Breast epithelium (tissue), 4 donors: Measurements from ENCODE around the gene C9orf85. TPM values are rescaled to one million over a fixed set of nuclear protein-coding genes. Genes with fewer than 3 reads are reported as not detected.
"Not testable (repeated sequence)": the region's sequence is repeated elsewhere in the genome, so short reads cannot be mapped to it uniquely, and the experiment has no call there.

ENCODE experiments used
- DNase-seq, 2 donors: peaks; one replicate each; pipeline ENCODE4 v3.0.0-alpha.2; 2019; ENCODE audit warnings: low spot score in 2 of 2
- H3K27ac ChIP-seq, 2 donors: fragments of 200-600 bp; sonication (generic) in 1 of 2; one replicate each; pipeline ENCODE4 v1.5.1; 2016 to 2019; ENCODE audit warnings: mild to moderate bottlenecking in 1 of 2
- H3K27me3 ChIP-seq, 2 donors: fragments of 200-600 bp; sonication (generic) in 1 of 2; one replicate each; pipeline versions ENCODE4 v1.5.1 to v1.6.0; 2017 to 2019; ENCODE audit warnings: control low read depth in 1 of 2, mild to moderate bottlenecking in 1 of 2
- H3K36me3 ChIP-seq: fragments of 200-600 bp; one replicate; pipeline ENCODE4 v1.5.1; 2019
- H3K4me1 ChIP-seq, 2 donors: fragments of 200-600 bp; sonication (generic); one replicate each; pipeline ENCODE4 v1.5.1; 2016 to 2019; ENCODE audit warnings: control low read depth in 1 of 2
- H3K4me3 ChIP-seq, 3 donors: fragments of 200-600 bp; sonication (generic); 1 replicate in 2 of 3; 2 replicates in 1 of 3; pipeline ENCODE4 v1.5.1; 2016 to 2019; ENCODE audit warnings: mild to moderate bottlenecking in 3 of 3, moderate library complexity in 2 of 3
- H3K9me3 ChIP-seq, 2 donors: fragments of 200-600 bp; sonication (generic) in 1 of 2; one replicate each; pipeline ENCODE4 v1.5.1; 2016 to 2019; ENCODE audit warnings: control low read depth in 1 of 2
- CTCF ChIP-seq, 3 donors: fragments of 450-650 bp; IDR thresholded peaks; one replicate each; pipeline ENCODE4 v1.5.1; 2016 to 2017; ENCODE audit warnings: antibody characterized with exemption in 3 of 3, mild to moderate bottlenecking in 3 of 3, moderate library complexity in 3 of 3
- POLR2A ChIP-seq: fragments of 450-650 bp; IDR thresholded peaks from one replicate; pipeline ENCODE4 v1.6.1; 2016; ENCODE audit warnings: antibody characterized with exemption, mild to moderate bottlenecking, moderate library complexity
- POLR2AphosphoS5 ChIP-seq, 3 donors: sonication (generic); formaldehyde crosslinking; IDR thresholded peaks; one replicate each; pipeline ENCODE4 v1.6.1; 2017; ENCODE audit warnings: antibody characterized with exemption in 3 of 3
- intact Hi-C: fragments of 100-400 bp; cut with DNase I; formaldehyde crosslinking; loops from one replicate; pipeline ENCODE4 v1.15.1; 2023; ENCODE audit warnings: low total_unique reads
- total RNA-seq, 3 donors: library from RNA; depleted of rRNA; stranded (reverse); fragments of >200 nt; gene quantifications; one replicate each; pipeline ENCODE4 v1.1.0, GENCODE V29; 2016

Gene C9orf85
- total RNA-seq, 3 donors from 2014 or later = 10.7 to 15.7 (median 14.1) TPM

GRCh38 chr9:71897577-71897976, 13.9 kb upstream of the C9orf85 start:
- intact Hi-C loops = no loop called here
- H3K4me1 ChIP-seq = no peaks in the 10 kb centered on the region

GRCh38 chr9:71898756-71899155, 12.7 kb upstream of the C9orf85 start:
- H3K4me1 ChIP-seq, H3K4me3 ChIP-seq, H3K9me3 ChIP-seq, intact Hi-C loops, DNase-seq, H3K27ac ChIP-seq, H3K27me3 ChIP-seq, H3K36me3 ChIP-seq: not testable (repeated sequence)

More at GRCh38 chr9:71897577-71897976, 13.9 kb upstream of the C9orf85 start:
- Histone ChIP-seq H3K4me3 (no peak overlapping the region), H3K27ac (no peak overlapping the region), H3K9me3 (no peaks in the 10 kb centered on the region), H3K36me3 (no peaks in the 10 kb centered on the region), H3K27me3 (no peaks in the 10 kb centered on the region)
- no peak for DNase-seq
- TF ChIP-seq POLR2AphosphoS5 (IDR thresholded peaks at IDR 0.05) (no peak), POLR2A (no peak)

GRCh38 chr9:71901695-71902597, 9.5 kb upstream of the C9orf85 start:
- no peaks in the 10 kb centered on the region for H3K4me1 ChIP-seq
- DNase-seq = no peak
- H3K27ac ChIP-seq = no peak overlapping the region
- TF ChIP-seq POLR2A = no peak
- no peak for TF ChIP-seq CTCF (IDR thresholded peaks at IDR 0.05)
- no peak for TF ChIP-seq POLR2AphosphoS5 (IDR thresholded peaks at IDR 0.05)
- no peak overlapping the region for H3K4me3 ChIP-seq
- intact Hi-C loops = no loop called here
- no peaks in the 10 kb centered on the region for H3K27me3 ChIP-seq
- H3K36me3 ChIP-seq = no peaks in the 10 kb centered on the region
- H3K9me3 ChIP-seq = no peaks in the 10 kb centered on the region

- intact Hi-C loops = no loop called here
- Histone ChIP-seq H3K4me1 (no peaks in the 10 kb centered on the region), H3K4me3 (no peak overlapping the region), H3K27ac (no peak overlapping the region), H3K9me3 (no peaks in the 10 kb centered on the region), H3K27me3 (no peaks in the 10 kb centered on the region), H3K36me3 (no peaks in the 10 kb centered on the region)
- no peak for TF ChIP-seq CTCF (IDR thresholded peaks at IDR 0.05)
- no peak for DNase-seq
Measured at GRCh38 chr9:71904076-71904475, 7.4 kb upstream of the C9orf85 start.

GRCh38 chr9:71908825-71909224, 2.6 kb upstream of the C9orf85 start:
- peak overlapping the region; percentile 79 to 95 (median 88) for H3K4me3 ChIP-seq
- peaks cover 0 to 7% of the 10 kb centered on the region in 2 donors for H3K4me1 ChIP-seq
- H3K36me3 ChIP-seq = no peaks in the 10 kb centered on the region
- intact Hi-C loops = no loop called here
- H3K9me3 ChIP-seq = no peaks in the 10 kb centered on the region
- H3K27me3 ChIP-seq = no peaks in the 10 kb centered on the region
- no peak for DNase-seq
- no peak for TF ChIP-seq CTCF (IDR thresholded peaks at IDR 0.05)
- TF ChIP-seq POLR2A = no peak
- TF ChIP-seq POLR2AphosphoS5 (IDR thresholded peaks at IDR 0.05) = no peak
- H3K27ac ChIP-seq = no peak overlapping the region

GRCh38 chr9:71909887-71910649, 1.4 kb upstream of the C9orf85 start:
- H3K4me1 ChIP-seq = peaks cover 0 to 7% of the 10 kb centered on the region in 2 donors
- peak overlapping the region; percentile 79 to 95 (median 88) for H3K4me3 ChIP-seq
- H3K27me3 ChIP-seq = no peaks in the 10 kb centered on the region
- intact Hi-C loops = no loop called here
- TF ChIP-seq POLR2AphosphoS5 (IDR thresholded peaks at IDR 0.05) = peak in 1 of 3 donors; percentile 4
- TF ChIP-seq CTCF (IDR thresholded peaks at IDR 0.05) = no peak
- no peak for TF ChIP-seq POLR2A
- H3K36me3 ChIP-seq = no peaks in the 10 kb centered on the region
- peak overlapping the region; percentile 89 to 91 for H3K27ac ChIP-seq
- H3K9me3 ChIP-seq = no peaks in the 10 kb centered on the region
- DNase-seq = peak; percentile 30 to 60
